Colon (tissue), 2 donors: Measurements from ENCODE around the gene NOTCH4.
"Not testable (repeated sequence)": the region's sequence is repeated elsewhere in the genome, so short reads cannot be mapped to it uniquely, and the experiment has no call there.

ENCODE experiments used
- FAIRE-seq: peaks from 2 replicates; lab custom pipeline; 2012; peaks lifted over from hg19 to GRCh38; lab: Jason Lieb, UNC
- donor health status: control.
- donor health status: control.

The NOTCH4 gene

DNA sequence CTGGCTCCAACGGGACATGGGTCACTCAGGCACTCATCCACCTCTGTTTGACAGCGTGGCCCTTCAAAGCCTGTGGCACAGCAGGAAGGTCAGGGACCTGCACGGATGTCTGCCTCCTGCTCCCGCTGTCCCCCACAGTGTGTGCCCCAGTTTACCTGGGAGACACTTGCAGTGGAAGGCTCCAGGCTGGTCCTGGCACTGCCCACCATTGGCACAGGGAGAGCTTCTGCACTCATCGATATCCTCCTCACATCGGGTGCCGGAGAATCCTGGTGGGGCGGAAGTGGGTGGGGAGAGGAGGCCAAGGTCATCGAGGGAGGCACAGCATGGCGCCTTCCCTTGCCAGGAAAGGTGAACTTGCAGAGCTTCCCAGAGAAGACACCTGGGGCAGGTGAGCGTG, 6.9 kb downstream of the NOTCH4 start:
- FAIRE-seq, result no peak

DNA sequence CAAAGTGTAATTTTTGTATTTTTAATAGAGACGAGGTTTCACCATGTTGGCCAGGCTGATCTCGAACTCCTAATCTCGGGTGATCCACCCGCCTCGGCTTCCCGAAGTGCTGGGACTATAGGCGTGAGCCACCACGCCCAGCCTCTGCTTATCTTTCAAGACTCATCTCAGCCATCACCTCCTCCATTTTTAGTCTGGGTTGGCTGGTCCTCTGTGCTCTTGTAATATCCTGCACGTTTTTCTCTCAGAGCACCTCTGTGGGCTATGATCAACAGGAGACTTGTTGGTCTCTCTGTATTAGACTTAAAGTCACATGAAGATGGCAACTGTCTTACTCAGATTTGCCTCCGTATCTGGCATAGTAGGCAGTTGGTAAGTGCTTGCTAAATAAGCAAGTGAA, 7.6 kb downstream of the NOTCH4 start:
- FAIRE-seq, result no peak

- no peak for FAIRE-seq
Measured at GRCh38 chr6:32215617-32216016, 8.2 kb downstream of the NOTCH4 start.

DNA sequence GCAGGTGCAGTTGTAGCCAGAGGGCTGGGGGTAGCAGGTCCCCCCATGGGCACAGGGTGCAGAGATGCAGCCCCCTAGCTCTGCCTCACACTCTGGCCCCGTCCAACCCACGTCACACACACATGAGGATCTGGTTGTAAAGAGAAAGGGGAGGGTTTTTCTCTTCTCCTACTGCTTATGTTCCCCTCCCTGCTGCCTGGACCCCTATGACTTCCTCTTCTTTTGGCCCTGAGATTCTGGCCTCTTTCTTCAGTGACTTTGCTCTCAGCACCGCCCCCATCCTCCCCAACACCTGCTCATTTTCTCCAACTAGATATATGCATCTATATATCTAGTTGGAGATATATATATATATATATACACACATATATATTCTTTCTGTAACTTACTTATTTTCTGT, 9.7 kb downstream of the NOTCH4 start:
- FAIRE-seq, result no peak

DNA sequence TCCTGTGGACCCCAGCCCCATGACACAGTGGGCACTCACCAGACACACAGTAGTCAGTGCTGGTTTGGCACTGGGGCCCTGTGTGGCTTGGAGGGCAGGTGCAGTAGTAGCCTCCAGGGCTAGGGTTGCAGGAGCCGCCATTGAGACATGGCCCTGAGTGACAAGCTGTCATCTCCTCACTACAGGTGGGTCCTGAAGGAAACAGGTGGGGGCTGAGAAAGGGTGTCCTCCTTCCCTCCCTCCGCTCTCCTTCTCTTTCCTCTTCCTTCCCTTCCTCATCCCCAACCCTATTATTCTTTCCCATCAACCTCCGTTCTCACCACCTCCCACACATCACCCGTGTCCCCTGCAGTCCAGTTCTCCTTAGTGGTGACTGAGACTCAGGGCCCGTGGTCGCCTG, 10.2 kb downstream of the NOTCH4 start:
- no peak for FAIRE-seq

DNA sequence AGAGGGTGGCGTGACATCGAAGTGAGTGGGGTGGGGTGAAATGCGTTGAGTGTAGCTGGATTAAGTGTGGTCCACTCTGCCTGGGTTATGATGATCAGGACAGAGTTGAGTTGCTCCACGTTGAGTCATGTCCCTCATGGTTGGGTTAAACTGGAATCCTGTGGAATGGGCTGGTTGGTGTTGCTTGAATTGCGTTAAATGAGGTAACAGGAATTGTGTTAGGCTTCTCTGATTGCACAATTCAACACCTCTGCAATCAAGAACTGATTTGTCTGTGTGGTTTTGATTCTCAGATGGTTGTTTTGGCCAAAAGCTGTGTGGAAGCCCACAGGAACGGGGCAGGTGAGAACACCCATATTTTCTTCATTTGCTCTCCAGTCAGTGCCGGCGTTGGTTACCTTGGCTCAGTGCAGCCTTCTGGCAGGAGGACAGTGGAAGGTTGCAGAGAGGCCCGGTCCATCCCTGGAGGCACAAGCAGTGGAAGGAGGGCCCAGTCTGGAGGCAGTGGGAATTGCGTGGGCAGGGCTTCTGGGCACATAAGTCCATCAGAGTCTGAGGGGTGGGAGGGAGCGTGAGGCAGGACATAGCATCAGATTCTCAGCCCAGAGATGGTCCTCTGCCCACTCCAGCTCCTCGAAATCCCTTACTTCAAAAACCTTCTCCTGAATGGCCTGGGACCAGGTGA, 11.6 kb downstream of the NOTCH4 start:
- FAIRE-seq, result no peak

GRCh38 chr6:32211432-32211831, 12.4 kb downstream of the NOTCH4 start:
- not testable (repeated sequence) for FAIRE-seq

DNA sequence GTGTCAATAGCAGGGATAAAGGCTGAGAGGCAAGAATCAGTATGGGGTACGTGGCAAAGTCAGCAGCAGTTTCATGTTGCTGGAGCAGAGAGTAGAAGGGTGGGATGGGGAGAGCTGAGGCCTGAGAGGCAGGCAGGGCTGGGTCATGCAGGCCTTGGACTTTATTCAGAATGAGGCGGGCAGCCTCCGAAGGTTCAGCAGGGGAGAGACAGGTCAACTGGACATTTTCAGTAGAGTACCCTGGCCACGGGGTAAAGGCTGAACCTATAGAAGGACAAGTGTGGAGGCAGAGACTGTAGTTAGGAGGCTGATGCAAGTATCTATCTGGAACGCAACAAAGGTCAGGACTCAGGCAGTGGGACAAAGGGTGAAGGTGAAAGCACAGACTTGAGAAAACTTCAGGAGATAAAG, 13.7 kb downstream of the NOTCH4 start:
- no peak for FAIRE-seq

- FAIRE-seq, result no peak
Measured at GRCh38 chr6:32208996-32209395, 14.9 kb downstream of the NOTCH4 start.

GRCh38 chr6:32204268-32204715, 19.6 kb downstream of the NOTCH4 start:
- no peak for FAIRE-seq

GRCh38 chr6:32203426-32204267, 20.2 kb downstream of the NOTCH4 start:
- FAIRE-seq, result no peak

- FAIRE-seq, result no peak
Measured at GRCh38 chr6:32202186-32202585, 21.7 kb downstream of the NOTCH4 start.

GRCh38 chr6:32200711-32201475, 23.0 kb downstream of the NOTCH4 start:
- FAIRE-seq, result no peak

- no peak for FAIRE-seq
Measured at GRCh38 chr6:32198866-32199265, 25.0 kb downstream of the NOTCH4 start.

DNA sequence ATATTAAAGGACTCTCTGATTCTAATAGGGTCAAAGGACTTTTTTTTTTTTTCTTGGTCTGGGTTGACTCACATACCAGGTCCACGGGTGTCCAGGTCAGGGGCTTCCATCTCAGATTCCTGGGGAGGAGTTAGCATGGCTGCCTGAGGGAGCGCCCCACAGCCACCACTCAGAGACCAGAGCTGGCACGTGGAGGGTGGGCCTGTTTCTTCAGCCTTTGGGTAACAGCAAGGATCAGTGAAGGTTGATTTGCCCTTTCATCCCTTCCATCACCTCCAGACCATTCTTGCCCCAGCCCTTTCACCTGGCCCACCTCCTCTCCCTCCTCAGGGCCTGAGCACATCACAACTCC, 25.5 kb downstream of the NOTCH4 start:
- FAIRE-seq, result no peak

DNA sequence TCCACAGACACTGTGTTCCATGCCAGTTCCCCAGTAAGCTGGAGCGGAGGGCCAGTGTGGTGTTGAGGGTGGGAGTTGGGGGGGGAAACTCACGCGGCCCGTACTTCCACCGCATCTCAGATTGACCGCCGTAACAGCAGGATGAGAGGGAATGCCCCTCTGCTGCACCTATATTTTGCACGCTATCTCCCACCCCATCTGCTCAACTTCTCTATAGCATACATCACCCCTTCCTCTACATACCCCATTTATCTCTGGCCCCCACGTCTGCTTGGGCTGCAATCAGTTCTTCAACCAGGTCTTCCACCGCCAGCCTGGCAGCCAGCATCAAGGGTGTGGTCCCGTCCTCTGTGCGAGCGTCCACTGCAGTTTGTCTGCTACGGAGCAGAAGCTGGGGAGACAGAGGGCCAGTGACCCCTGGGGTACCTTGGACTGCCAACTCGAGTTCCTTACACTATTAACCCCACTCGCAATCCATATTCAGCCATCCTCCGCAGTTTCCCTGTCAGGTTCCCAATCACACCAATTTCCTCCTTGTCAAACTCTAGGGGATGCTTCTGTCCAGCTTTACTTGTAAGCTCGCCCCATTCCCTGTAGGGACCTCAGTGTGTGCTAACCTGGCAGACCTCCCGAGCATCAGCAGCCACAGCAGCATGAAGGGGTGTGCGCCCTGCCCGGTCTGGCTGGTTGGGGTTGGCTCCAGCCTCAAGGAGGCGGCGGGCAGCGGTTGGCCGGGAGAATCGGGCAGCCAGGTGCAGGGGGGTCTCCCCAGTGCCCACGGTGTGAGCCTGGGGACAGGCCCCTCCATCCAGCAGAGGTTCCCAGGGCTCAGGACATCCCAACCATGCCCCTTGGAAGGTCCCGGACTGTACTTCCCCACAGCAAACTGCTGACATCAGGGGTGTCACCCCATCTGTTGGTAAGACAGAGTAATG, 26.9 kb downstream of the NOTCH4 start:
- no peak for FAIRE-seq

DNA sequence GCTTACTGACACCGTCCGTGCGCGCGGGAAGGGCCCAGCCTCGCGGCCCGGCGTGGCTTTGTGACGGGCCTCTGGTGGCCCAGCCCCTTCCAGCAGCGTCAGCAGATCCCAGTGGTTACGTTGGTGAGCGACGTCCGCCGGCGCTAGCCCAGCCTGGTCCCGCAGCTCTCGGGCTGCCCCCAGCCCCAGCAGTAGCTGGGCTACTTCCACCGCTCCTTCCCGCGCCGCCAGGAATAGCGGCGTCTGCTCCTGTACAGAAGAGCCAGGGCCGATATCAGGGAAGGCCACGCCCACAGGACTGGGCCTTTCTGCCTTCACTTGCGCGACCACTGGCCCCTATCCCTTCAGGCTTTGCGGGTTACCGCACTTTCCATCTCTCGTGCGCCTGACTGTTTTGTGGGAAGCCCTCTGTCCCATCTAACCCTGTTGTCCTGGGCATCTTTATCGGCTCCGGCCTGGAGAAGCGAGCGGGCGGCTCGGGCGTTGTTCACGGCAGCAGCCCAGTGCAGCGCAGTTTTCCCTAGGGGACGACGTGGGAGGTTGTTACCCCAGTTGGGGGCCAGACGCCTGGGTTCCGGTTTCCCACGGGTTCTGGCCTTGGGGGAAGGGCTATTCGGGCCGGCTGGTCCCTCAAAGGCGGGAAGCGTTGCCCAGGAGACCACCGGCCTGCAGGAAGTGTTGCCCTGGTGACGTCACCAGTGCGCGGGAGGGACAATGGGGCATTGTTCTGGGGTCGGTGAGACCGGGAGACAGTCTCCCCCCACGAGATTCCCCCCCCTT, 27.8 kb downstream of the NOTCH4 start:
- no peak for FAIRE-seq

GRCh38 chr6:32195652-32195901, 28.3 kb downstream of the NOTCH4 start:
- FAIRE-seq, result peak; percentile 61

GRCh38 chr6:32194825-32195651, 28.8 kb downstream of the NOTCH4 start:
- no peak for FAIRE-seq

GRCh38 chr6:32194388-32194787, 29.5 kb downstream of the NOTCH4 start:
- no peak for FAIRE-seq
